Stimulated activated CD4-positive, alpha-beta T cell treated with anti-CD3 and anti-CD28 coated beads, TNF-alpha, amount 100 ng/mL, for 4 hours (primary cell): ENCODE data around the gene TTC7B.

Experiments
- DNase-seq, 3 experiments: peaks; one replicate each; pipeline ENCODE4 v3.0.0-alpha.2; 2020; ENCODE audit warnings: low read depth in 3 of 3

Gene TTC7B

DNA sequence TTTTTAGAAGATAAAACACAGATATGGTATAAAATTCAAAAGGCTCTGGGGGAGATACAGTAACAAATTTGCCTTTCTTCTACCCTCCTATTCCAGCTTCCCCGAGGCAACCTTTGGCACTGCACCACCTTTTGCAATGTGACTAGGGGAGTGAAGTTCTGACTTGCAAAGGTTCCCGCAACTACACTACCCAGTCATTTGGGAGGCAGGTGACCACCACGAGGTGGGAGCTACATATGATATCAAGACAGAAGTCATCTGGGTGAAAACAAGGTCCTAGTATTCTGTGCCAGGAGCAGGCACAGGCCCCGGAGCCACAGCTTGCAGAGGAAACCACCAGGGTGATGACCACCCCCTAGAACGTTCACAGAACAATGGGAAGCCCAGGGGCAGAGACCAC lies 141.5 kb downstream of the TTC7B start:
- DNase-seq = no peak

DNA sequence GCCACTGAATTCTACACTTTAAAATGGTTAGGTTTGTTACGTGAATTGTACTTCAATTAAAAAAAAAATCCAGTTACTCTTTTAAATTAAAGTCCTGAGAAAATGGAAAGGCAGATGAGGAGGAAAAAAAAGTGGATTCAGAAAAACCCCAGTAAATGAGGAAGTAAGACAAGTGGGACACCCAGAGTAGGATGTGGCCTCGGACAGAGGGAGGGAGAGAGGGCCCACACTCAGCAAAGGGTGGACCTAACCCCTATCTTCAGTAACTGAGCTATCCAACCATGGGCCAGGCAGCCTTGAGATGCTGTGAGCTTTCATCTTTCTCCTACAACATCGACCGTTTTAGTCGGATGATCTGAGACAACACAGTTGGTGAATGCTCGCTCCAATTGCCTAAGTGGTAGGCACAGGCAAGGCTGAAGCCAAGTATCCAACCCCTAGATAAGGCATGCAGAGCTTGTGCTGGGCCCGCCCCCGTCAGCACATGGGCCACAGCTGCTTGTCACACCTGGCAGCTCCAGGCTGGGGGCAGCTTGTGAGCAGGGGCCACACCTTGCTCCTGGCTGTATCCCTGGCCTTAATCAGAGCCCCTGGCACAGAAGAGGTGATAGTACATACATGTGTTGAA lies 142.1 kb downstream of the TTC7B start:
- no peak for DNase-seq

DNA sequence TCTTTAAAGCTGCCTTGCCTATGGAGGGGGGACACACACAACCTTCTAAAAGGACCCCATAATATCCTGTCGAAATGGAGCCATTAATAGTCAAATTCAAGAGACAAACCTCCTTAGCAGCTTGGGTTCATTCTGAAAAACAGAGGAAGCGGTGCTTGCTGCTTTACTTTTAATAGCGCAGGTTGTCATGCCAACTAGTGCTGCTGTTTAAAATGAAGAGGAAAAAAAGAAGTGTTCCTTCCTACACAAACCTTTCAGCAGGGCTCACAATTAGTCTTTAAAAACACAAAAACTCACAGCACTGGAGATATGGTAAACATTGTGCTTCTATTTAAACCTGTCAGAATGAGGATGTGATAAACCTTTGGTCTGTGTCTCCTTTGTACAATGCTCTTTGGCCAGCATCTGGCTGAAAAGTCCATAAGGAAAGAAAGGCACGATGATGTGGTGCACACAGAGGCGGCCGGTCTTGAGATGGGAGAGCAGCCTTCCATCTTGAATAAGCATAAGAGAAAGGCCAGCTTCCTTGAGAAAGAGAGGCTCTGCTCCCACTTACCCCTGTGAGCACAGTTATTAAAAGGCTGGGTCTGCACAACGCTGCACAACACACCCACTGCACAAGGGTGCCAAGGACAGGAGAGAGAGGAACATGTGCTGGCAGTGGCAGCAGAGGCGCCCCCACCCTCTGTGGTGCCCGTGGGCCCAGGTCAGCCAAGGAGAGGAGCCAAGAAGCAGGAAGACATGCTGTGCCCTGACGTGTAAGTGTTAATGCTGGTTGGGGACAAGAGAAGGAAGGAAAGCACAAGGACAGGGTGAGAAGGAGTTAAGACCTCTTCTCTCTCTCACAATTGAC lies 144.6 kb downstream of the TTC7B start:
- no peak for DNase-seq

DNA sequence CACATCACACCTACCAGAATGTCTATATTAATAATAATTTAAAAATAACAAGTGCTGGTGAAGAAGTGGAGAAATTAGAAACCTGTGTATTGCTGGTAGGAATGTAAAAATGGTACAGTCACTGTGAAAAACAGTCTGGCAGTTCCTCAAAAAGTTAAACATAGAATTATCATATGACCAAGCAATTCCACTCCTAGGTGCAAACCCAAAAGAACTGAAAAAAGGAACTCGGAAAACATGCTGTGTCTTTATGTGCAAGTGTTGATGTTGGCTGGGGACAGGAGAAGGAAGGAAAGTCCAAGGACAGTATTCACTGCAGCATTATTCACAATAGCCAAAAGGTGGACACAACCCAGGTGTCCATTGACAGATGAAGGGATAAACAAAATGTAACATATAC lies 146.5 kb downstream of the TTC7B start:
- DNase-seq = no peak

DNA sequence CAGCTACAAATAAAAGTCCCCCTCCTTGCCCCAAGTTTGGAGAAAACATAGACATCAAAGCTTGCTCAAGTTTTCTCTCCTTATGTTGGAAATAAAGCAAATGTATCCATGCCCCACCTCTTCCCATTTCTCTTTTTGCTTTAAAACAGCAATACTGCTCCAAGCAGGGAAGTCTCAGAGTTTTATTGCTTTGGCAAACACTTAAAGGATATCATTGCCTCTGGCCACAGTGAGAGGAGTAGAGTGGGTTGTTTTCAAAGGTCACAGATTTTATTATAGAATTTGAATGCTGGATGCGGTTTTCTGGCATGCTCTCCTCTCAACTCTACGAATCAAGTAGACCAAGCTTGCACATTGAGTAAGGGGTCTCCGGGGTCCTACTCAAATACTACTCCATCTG lies 149.7 kb downstream of the TTC7B start:
- DNase-seq = no peak

DNA sequence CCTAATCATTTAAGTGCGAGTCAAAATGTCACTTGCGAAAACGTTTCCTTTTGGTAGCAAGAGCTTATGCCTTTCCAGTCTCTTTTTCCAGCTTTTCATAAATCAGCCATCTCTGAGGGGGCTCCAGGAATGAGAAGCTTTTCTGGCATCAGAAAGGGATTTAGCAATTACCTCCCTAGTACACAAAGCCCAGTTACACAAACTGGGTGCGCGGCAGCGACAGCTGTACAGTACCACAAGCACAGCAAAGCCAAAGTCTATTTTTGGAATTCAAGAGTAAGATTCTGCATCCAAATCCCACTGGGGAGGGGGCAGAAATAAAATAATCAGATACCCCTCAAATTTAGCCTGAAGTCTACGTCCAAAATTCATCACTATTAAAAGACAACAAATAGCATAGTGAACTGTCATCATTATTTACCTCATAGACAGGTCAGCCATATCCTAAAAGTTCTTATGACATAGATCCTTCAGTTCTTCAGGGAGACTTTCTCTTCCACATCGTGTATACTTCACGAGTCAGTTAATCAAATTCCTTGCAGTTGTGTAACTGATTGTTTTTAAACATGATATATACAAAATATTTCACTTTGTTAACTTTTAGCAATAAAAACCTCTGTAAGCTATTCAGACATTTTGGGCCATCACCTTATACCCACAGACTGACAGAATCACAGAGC lies 150.8 kb downstream of the TTC7B start:
- no peak for DNase-seq

DNA sequence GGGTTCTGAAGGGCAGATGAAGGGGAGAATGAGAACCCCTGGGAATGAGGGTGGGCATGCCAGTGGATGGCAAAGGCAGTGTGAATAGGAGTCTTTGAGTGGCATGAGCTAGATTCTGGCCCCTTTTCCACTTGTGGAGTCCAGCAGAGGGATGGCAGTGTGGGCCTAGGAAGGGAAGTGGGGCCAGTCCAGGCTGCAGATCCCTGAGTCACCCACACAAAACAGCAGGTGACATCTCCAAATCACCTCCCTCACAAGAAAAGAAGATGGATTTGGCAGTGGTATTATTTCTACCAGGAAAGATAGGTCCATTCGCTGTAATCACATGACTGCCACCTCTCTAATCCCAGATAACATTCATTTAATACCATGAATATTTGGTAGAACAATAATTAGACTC lies 151.3 kb downstream of the TTC7B start:
- DNase-seq = no peak

DNA sequence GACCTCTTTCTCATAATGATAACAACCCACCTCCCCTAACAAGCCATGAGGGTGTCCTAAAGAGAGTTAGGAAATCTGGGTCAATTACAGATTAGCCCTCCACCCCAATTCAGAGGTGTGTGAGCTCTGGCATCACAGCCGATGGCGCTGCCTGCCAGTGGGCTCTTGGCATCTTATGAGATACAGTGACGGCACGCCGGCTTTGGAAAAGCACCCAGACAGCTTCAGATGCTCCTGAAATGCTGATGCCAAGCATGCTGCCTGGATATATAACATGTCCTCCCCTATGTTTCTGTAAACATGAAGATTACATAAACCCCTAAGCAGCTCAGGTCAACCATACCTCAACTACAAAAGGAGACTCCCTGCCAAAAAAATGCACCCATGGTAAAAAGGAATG lies 152.6 kb downstream of the TTC7B start:
- DNase-seq = no peak

DNA sequence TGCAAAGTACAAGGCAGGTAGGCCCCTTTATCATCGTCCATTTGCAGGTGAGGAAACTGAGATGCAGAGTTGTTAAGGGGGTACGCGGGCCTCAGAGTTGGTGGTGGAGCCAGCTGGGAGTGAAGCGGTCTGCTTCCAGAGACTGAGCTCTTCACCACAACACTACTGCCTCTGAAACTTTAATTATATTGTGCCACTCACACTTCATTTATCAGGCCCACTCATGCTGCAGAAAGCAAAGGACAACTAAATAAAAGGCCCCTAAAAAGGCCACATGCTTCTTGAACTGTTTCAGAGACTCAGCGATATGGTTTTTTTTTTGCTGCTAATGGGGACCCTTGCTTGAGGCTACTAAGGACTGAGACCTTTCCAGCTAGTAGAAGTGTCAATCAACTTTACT lies 153.1 kb downstream of the TTC7B start:
- DNase-seq = no peak

DNA sequence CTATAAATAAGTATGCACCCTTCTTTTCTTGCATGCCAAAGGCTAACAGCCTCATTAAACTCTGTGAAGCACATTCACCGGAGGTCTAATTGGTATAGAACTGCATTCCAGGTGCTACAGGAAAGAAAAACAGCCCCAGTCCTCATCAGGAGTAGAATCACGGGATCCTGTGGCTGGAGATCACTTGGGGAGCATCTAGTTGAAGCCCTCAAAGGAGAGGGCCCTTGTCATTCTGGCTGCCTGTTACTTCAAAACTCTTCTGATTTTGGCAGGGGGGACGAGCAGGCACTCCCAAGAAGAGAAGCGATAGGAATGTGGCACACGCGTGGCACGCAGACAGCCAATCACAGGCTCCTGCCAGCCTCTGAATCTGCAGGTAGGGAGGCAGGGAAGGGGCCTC lies 154.4 kb downstream of the TTC7B start:
- no peak for DNase-seq

DNA sequence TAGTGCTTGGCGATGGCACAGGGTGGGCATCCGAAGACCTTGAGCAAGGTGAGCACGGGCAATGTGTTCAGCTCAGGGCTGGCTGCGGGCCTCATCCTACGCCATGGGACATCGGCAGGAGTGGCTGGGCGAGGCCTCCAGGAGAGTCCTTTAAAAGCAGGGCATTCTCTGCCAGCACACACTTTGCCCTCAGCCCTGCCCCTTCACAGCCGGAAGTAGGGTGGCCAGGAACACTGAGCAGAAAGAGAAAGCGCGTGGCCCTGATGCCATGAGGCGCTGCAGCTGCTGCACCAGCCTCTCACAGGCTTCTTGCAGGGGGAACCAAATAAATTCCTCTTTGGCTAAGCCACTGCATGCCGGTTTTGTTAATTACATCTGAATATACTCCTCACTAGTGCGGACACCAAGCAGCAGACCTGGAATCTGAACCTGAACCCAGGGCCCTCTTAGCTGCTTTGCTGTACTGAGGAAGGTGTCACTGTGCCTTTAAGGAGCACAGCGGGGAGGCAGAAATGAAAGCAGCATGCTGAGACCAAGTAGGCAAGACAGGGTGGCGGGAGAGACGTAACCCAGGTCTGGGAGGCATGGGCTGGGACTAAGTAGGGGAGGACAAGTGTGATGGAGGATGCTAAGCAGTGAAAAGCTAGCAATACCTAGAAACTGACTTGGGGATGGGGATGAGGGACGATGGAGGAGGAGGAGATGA lies 155.2 kb downstream of the TTC7B start:
- DNase-seq = no peak

DNA sequence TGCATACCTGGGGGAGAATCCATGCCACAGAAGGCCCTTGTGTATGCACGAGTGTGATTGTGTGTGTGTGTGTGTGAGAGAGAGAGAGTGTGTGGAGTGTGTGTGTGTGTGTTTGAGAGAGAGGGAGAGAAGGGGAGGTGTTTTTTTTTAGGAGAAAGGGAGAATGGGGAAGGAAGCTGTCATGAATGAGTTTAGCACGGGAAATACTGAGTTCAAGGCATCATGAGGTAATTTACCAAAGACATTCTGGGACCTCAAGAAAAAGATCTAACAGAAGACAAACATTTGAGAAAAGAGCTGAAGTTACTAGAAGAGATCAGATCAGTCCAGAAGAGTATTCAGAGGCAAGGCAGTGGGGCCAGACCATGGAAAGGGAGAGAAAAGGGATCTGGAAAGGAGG lies 157.1 kb downstream of the TTC7B start:
- DNase-seq = no peak

DNA sequence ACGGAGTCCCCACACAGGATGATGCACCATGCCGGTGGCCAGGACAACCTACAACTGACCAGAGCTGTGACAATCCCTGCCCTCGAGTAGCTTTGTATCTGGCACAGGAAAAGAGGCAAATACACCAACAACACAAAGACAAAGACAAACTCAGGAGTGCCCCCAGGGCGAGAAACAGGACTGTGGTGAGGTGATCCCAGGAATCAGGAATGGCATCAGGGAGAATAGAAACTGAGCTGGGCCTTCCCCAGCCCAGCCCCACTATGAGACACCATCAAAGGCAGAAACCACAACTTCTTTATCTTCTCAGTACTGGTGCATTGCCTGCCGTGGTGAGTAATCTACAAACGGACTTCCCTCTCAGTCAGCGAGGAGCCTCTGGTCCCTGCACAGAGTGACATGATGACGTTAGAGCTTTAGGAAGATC lies 157.7 kb downstream of the TTC7B start:
- no peak for DNase-seq

DNA sequence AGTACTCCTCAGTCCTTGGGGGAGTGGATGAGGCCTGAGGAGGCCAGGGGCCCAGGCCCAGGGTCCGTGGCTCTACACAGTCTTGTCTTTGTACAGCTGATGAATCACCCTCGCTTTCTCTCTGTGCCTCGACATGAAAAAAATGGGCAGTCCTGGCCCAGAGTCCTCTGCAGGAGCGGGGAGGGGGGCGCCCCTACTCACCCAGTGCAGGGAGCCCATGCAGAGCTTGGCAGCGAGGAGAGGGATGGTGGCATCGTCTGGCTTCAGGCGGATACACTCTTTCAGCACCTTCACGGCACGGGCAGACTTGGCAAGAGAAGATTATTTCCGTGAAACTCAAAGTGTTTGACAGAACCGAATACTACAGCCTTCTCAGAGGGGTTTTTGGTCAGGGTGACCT lies 159.3 kb downstream of the TTC7B start:
- no peak for DNase-seq

DNA sequence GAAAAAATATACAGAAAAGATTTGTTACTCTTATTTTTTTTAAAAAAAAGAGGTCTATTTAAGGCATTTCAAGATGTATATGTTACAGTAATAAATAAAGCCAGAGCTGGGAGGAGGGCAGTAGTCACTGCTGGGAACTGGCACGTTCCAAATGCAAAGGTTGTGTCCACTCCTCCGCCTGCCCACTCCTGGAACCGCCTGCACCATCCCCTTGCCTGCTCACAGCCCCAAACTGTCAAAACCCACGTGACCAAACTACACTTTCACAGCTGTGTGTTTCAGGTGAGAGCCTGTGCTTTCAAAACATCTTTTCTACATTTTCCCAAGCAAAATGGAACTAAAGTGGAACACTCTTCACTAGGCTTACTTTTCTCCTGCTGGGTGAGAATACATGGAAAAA lies 160.4 kb downstream of the TTC7B start:
- DNase-seq = no peak

DNA sequence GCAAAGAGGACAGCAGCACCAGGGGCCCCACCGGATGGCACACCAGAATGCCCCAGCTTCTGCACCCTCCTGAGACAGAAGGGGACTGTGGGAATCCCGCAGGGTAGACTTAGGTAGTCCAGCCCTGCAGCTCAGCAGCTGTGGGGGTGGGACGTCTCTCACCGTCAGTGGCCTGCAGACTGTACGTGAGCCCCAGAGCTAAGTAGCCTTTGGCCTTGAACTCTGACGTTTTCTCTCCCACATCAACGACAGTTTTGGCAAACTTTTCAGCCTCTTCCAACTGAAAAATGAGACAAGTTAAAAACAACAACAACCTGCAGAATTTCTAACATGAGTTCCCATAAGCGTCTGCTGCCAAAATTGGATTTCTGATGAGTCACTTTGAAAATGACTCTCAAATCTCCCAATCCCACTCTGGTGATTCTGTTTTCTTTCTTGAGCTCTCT lies 161.4 kb downstream of the TTC7B start:
- no peak for DNase-seq

DNA sequence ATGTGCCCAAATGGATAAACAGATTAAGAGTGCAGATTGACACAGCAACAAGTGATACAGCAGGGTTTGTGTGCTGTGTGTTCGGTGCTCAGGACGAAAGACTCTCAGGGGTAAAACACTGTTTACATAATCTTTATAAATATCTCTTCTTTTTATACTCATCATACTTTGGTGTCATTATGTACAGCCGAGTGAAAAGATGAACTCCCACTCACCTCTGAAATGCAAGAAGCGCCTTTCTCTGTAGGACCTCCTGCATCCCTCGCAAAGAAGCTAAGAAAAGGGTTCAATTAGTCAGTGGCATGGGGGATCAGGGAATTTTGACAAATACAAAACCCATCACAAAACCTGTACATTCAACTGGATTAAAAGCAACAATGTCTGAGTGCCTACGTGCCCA lies 163.6 kb downstream of the TTC7B start:
- DNase-seq = no peak

DNA sequence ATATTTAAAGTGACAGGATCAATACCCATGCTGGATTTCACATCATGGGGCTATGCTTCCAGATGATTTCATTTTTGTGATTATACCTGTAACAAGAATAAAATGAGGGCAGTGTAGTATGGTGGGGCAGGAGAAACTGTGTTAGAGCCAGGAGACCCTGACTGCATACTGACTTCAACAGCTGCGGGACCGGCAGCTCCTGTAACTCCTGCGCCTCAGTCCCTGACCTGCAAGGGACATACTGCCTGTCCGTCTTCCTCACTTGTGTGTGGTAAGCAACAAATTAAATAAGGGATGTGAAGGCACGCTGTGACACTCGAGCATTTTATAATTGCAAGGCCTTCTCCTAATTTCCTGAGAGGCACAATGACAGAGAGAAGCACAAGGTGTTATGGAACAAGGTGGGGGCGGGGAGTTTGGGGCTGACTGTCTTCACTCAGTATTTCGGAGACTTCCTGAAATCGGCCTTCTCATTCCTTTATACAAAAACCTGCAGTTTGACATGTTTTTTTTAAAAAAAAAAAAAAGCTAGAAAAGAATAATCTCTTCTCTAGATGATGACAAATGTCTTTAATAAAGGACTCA lies 164.2 kb downstream of the TTC7B start:
- DNase-seq = no peak

DNA sequence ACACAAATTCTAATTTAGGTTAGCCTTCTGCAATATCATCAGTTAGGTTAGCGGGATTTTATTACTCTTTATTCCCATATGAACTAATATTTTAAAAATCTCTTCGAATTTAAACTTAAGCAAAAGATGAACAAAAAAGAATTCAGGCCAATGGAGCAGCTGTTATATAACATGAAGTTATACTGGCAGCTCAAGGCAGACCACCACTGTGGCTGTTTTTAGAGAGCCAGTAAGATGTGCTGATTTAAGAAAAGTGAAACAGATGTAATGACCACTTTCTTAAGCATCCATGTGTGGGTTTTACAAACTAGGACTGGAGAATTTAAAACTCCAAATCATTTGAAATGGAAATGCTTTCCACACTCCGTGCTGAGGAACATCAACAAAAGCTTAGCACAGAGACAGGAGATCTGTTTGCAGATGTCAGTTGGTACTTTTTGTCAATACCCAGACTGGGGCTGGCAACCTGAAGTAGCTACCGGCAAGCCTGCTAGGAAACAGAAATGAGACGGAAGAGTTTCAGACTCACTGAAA lies 164.9 kb downstream of the TTC7B start:
- DNase-seq = no peak

DNA sequence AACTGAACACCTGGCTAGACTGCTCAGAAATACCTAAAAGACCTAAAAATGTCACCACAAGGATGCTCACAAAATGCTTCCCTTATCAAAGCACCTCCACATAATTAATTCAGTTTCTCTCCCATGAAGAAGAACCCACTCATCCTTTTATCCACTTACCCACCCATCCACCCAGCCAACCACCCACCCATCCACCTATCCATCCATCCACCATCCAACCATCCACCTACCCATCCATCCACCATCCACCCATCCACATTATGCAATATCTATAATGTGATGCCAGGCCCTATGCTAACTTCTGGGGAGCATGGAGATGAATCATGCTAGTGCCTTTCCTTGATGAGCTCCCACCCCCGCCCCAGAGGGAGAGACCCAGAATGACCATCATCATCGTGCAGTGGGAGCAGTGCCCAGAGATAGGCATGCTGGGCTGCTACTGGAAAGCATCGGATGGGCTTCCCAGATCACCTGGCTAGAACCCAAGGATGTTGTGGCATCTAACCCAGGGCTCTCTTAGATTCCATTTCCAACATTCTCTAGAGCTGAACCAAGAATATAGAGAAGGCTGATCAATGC lies 166.6 kb downstream of the TTC7B start:
- no peak for DNase-seq

DNA sequence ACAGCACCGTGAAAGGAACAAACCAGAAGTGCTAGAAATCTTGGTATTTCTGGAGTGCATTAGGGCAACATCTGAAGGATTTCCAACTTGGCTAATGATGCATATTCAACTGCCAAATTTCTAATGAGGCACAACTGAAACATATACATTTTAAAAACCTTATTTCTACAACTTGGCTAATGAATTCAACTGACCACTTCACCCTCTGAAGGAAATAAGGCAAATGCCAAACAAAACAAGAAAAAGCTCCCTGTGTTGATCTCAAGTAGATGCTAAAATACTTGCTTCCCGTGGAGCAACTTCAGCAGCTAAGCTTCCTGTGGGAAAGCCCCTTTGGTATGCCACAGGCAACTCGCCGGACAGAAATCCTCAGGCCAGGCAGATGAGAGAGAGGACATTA lies 167.1 kb downstream of the TTC7B start:
- DNase-seq = no peak
